Vagina (tissue), 2 donors: ENCODE results near the gene DAZAP1. TPM values are rescaled to one million over a fixed set of nuclear protein-coding genes. Genes with fewer than 3 reads are reported as not detected.
"Not testable (repeated sequence)": the region's sequence is repeated elsewhere in the genome, so short reads cannot be mapped to it uniquely, and the experiment has no call there.

Experiments
- DNase-seq, 2 donors: peaks; one replicate each; pipeline ENCODE4 v3.0.0-alpha.2; 2017; ENCODE audit errors: extremely low spot score in 2 of 2
- H3K27ac ChIP-seq: fragments of 200-600 bp; sonication (generic); one replicate; pipeline ENCODE4 v1.5.1; 2019
- H3K27me3 ChIP-seq: fragments of 200-600 bp; sonication (generic); one replicate; pipeline ENCODE4 v1.5.1; 2019
- H3K36me3 ChIP-seq, 2 donors: fragments of 200-600 bp; sonication (generic); one replicate each; pipeline ENCODE4 v1.5.1; 2017 to 2019
- H3K4me1 ChIP-seq: fragments of 200-600 bp; sonication (generic); one replicate; pipeline ENCODE4 v1.5.1; 2019
- H3K4me3 ChIP-seq, 2 donors: fragments of 200-600 bp; sonication (generic); 1 replicate in 1 of 2; 2 replicates in 1 of 2; pipeline ENCODE4 v1.5.1; 2016 to 2019
- H3K9me3 ChIP-seq: fragments of 200-600 bp; sonication (generic); one replicate; pipeline ENCODE4 v1.5.1; 2019
- POLR2A ChIP-seq, 2 donors: fragments of 450-650 bp; IDR thresholded peaks; one replicate each; pipeline ENCODE4 v1.6.1; 2017; ENCODE audit warnings: antibody characterized with exemption in 2 of 2, mild to moderate bottlenecking in 2 of 2, moderate library complexity in 2 of 2
- POLR2AphosphoS5 ChIP-seq, 2 donors: sonication (generic); formaldehyde crosslinking; IDR thresholded peaks; one replicate each; pipeline ENCODE4 v1.9.0; 2017; ENCODE audit warnings: antibody characterized with exemption in 2 of 2, mild to moderate bottlenecking in 2 of 2, low read depth in 1 of 2; ENCODE audit not compliant: insufficient read depth in 1 of 2
- intact Hi-C: fragments of 100-400 bp; cut with DNase I; formaldehyde crosslinking; loops from one replicate; pipeline ENCODE4 v1.15.1; 2023
- total RNA-seq: library from RNA; depleted of rRNA; stranded (reverse); fragments of >200 nt; gene quantifications from one replicate; pipeline ENCODE4 v1.2.3, GENCODE V29; 2016
- TF ChIP-seq, protein P1 (sequence below), 3 experiments: fragments of 450-650 bp in 2 of 3; fragments of 200-600 bp in 1 of 3; sonication (generic) in 1 of 3; IDR thresholded peaks; one replicate each; pipeline ENCODE4 v1.5.1; 2017 to 2019; ENCODE audit warnings: antibody characterized with exemption in 3 of 3, mild to moderate bottlenecking in 2 of 3, moderate library complexity in 2 of 3

DAZAP1 gene
- total RNA-seq, 1 donor from 2014 or later, result 29.7 TPM

DNA sequence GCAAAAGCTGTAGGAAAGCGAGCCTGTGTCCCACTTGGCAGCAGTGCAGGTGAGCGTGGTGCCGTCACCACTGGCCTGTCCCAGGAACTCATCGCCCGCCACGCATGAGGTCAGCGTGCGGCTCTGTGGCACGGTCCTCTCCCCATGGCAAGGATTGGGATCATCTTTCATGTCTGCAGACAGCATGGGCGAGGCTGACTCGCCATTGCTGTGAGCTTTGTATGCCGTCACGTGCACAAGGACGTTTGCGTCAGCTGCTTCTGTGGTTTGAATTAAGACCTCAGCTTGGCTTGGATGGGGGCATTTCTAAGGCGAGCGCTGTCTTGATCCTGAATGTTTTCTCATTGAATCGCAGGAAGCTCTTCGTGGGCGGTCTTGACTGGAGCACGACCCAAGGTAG, 9.8 kb downstream of the DAZAP1 start:
- peaks cover 63% of the 10 kb centered on the region for H3K4me1 ChIP-seq
- TF ChIP-seq, protein P1, sequence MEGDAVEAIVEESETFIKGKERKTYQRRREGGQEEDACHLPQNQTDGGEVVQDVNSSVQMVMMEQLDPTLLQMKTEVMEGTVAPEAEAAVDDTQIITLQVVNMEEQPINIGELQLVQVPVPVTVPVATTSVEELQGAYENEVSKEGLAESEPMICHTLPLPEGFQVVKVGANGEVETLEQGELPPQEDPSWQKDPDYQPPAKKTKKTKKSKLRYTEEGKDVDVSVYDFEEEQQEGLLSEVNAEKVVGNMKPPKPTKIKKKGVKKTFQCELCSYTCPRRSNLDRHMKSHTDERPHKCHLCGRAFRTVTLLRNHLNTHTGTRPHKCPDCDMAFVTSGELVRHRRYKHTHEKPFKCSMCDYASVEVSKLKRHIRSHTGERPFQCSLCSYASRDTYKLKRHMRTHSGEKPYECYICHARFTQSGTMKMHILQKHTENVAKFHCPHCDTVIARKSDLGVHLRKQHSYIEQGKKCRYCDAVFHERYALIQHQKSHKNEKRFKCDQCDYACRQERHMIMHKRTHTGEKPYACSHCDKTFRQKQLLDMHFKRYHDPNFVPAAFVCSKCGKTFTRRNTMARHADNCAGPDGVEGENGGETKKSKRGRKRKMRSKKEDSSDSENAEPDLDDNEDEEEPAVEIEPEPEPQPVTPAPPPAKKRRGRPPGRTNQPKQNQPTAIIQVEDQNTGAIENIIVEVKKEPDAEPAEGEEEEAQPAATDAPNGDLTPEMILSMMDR (IDR thresholded peaks at IDR 0.05), result no peak
- TF ChIP-seq POLR2AphosphoS5 (IDR thresholded peaks at IDR 0.05; ENCODE audit: insufficient read depth in 1 of 2, low read depth in 1 of 2) (no peak), POLR2A (IDR thresholded peaks at IDR 0.05) (no peak)
- H3K27me3 ChIP-seq, result no peaks in the 10 kb centered on the region
- no peaks in the 10 kb centered on the region for H3K9me3 ChIP-seq
- DNase-seq, result no peak
- H3K27ac ChIP-seq, result peak overlapping the region; percentile 87
- H3K36me3 ChIP-seq, result peaks cover 0 to 33% of the 10 kb centered on the region in 2 donors
- H3K4me3 ChIP-seq, result no peak overlapping the region
- intact Hi-C loops, result no loop called here

DNA sequence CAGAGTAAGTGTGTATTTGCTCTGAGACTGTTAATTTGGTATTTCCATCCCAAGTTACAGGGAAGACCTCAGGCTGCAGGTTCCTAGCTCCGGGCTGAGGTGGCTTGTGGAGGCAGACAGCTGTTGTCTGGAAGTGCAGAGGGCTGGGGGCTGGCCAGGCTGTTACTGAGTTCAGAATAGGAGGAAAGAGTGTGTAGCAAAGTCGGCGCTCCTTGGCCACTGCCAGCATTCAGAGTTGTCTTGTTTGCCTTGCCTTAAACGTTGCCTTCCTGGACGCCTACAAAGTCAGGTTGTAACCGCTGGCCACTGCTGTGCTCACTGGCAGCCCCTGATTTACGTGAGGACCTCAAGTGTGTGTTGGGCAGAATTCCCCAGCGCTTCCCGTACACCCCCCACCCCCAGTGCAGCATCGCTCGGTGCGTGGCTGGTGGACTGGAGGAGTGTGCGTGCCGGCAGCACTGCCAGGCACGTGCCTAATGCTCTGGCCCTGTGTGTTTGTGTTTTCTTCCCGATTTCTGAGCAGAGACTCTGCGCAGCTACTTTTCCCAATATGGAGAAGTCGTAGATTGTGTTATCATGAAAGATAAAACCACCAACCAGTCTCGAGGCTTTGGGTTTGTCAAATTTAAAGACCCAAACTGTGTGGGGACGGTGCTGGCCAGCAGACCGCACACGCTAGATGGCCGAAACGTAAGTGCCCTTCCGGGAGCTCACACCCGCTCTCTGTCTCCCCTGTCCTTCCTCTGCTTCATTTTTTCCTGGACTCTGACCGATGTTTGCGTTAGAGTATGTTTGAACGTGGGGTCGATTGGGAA, 10.5 kb downstream of the DAZAP1 start:
- Histone ChIP-seq H3K36me3 (peaks cover 0 to 40% of the 10 kb centered on the region in 2 donors), H3K4me1 (peaks cover 55% of the 10 kb centered on the region), H3K9me3 (no peaks in the 10 kb centered on the region), H3K27ac (no peak overlapping the region), H3K4me3 (no peak overlapping the region), H3K27me3 (no peaks in the 10 kb centered on the region)
- no peak for DNase-seq
- intact Hi-C loops, result no loop called here
- TF ChIP-seq POLR2AphosphoS5 (IDR thresholded peaks at IDR 0.05; ENCODE audit: insufficient read depth in 1 of 2, low read depth in 1 of 2), result no peak
- no peak for TF ChIP-seq POLR2A (IDR thresholded peaks at IDR 0.05)
- TF ChIP-seq, protein P1 (IDR thresholded peaks at IDR 0.05), result no peak

DNA sequence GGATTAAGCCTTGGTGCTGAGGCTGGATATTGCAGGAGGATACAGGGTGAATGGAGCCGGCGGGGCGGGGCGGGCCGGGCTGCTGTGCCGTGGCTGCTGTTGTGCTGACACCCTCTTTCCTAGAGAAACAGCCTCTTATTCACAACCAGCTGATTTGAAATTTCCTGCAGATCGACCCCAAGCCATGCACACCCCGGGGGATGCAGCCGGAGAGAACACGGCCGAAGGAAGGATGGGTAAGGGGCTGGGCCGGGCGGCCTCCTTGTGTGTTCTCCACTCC, 11.1 kb downstream of the DAZAP1 start:
- Histone ChIP-seq H3K9me3 (no peaks in the 10 kb centered on the region), H3K36me3 (peaks cover 0 to 43% of the 10 kb centered on the region in 2 donors), H3K4me1 (peaks cover 50% of the 10 kb centered on the region), H3K4me3 (no peak overlapping the region), H3K27ac (no peak overlapping the region), H3K27me3 (no peaks in the 10 kb centered on the region)
- TF ChIP-seq, protein P1 (IDR thresholded peaks at IDR 0.05), result no peak
- DNase-seq, result no peak
- intact Hi-C loops, result no loop called here

DNA sequence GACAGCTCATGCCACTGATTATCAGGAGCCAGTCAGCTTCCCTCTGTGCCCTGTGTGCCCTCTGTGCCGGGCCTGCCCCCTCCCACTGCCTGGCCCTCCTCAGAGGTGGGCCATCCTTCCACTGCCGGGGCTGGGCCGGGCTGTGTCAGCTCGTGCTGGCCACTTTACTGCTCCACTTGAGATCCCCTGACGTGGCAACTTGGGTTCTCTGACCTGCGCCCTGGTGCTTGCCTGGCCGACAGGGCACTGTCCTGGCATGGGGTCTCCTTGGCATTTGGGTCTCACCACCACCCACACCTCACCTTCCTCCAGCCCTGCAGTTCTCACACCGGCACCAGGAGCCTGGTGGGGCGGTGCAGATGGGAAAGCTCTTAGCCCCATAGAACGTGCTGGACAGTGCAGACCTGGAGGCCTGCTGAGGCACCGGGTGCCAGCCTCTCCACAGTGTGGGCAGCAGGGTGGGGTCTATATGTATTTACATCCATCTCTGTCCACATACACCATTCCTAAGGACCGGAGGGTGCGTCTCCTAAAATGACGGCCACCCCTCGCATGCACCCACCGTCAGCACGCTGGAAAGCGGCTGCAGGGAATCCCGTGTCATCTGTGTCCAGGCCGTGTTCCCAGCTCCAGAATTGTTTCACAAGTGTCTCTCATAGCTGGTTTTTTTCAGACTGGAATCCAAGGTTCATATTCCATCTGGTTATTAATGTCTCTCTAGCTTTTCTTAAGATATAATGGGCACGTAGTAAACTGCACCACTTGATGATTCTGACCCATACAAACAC, 11.8 kb downstream of the DAZAP1 start:
- no peaks in the 10 kb centered on the region for H3K9me3 ChIP-seq
- TF ChIP-seq POLR2AphosphoS5 (IDR thresholded peaks at IDR 0.05; ENCODE audit: insufficient read depth in 1 of 2, low read depth in 1 of 2) (no peak), POLR2A (IDR thresholded peaks at IDR 0.05) (no peak)
- TF ChIP-seq, protein P1 (IDR thresholded peaks at IDR 0.05), result no peak
- H3K27me3 ChIP-seq, result no peaks in the 10 kb centered on the region
- H3K36me3 ChIP-seq, result peaks cover 0 to 50% of the 10 kb centered on the region in 2 donors
- intact Hi-C loops, result no loop called here
- H3K4me1 ChIP-seq, result peaks cover 46% of the 10 kb centered on the region
- H3K4me3 ChIP-seq, result no peak overlapping the region
- no peak for DNase-seq
- H3K27ac ChIP-seq, result no peak overlapping the region

DNA sequence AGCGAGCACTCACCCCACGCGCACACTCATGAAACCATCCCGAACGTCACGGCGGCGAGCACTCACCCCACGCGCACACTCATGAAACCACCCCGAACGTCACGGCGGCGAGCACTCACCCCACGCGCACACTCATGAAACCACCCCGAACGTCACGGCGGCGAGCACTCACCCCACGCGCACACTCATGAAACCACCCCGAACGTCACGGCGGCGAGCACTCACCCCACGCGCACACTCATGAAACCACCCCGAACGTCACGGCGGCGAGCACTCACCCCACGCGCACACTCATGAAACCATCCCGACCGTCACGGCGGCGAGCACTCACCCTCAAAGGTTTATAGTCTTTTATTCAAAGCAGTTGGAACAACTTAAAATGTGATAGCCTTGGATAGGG, 12.7 kb downstream of the DAZAP1 start:
- H3K4me3 ChIP-seq, H3K9me3 ChIP-seq, DNase-seq, intact Hi-C loops, H3K27me3 ChIP-seq, H3K27ac ChIP-seq: not testable (repeated sequence)
- peaks cover 0 to 50% of the 10 kb centered on the region in 2 donors for H3K36me3 ChIP-seq
- H3K4me1 ChIP-seq, result peaks cover 44% of the 10 kb centered on the region
